Nephron progenitor cell (in vitro differentiated cells): ENCODE results near the gene STAC.

ENCODE experiments used
- DNase-seq: peaks from one replicate; pipeline ENCODE4 v3.0.0; 2021
- H3K27ac Mint-ChIP-seq: 2 replicates; pipeline ENCODE4 v1.8.0; 2021; ENCODE audit warnings: mild to moderate bottlenecking, moderate library complexity, mixed read lengths
- H3K27me3 Mint-ChIP-seq: 2 replicates; pipeline ENCODE4 v1.8.0; 2021; ENCODE audit warnings: mild to moderate bottlenecking, low read depth, mixed read lengths; ENCODE audit not compliant: poor library complexity
- H3K36me3 Mint-ChIP-seq: 2 replicates; pipeline ENCODE4 v1.8.0; 2021; ENCODE audit warnings: low read depth, mixed read lengths
- H3K4me1 Mint-ChIP-seq: 2 replicates; pipeline ENCODE4 v1.8.0; 2021; ENCODE audit warnings: mixed read lengths
- H3K4me3 Mint-ChIP-seq: 2 replicates; pipeline ENCODE4 v1.8.0; 2021; ENCODE audit warnings: mild to moderate bottlenecking, moderate library complexity, mixed read lengths
- H3K9me3 Mint-ChIP-seq: 2 replicates; pipeline ENCODE4 v1.8.0; 2021; ENCODE audit warnings: mild to moderate bottlenecking, moderate library complexity, mixed read lengths
- CTCF ChIP-seq: fragments of 200-600 bp; sonication (generic); IDR thresholded peaks from 2 replicates; pipeline ENCODE4 v1.5.0; 2021; ENCODE audit warnings: antibody characterized with exemption

Gene STAC

GRCh38 chr3:36548712-36549111 is 168.4 kb downstream of the STAC start:
- Mint-ChIP-seq H3K27me3 (peaks cover 7% of the 10 kb centered on the region), H3K36me3 (no peaks in the 10 kb centered on the region), H3K27ac (no peak overlapping the region), H3K9me3 (peaks cover 5% of the 10 kb centered on the region), H3K4me1 (peaks cover 11% of the 10 kb centered on the region), H3K4me3 (no peak overlapping the region)
- no peak for TF ChIP-seq CTCF
- no peak for DNase-seq

- peaks cover 8% of the 10 kb centered on the region for H3K4me1 Mint-ChIP-seq
- H3K36me3 Mint-ChIP-seq: no peaks in the 10 kb centered on the region
- H3K9me3 Mint-ChIP-seq: no peaks in the 10 kb centered on the region
- H3K4me3 Mint-ChIP-seq: no peak overlapping the region
- TF ChIP-seq CTCF: no peak
- DNase-seq: no peak
- H3K27me3 Mint-ChIP-seq: peaks cover 14% of the 10 kb centered on the region
- H3K27ac Mint-ChIP-seq: no peak overlapping the region
Observed at GRCh38 chr3:36557021-36557707, 176.9 kb downstream of the STAC start.

- no peak overlapping the region for H3K4me3 Mint-ChIP-seq
- H3K36me3 Mint-ChIP-seq: no peaks in the 10 kb centered on the region
- H3K27me3 Mint-ChIP-seq: peaks cover 14% of the 10 kb centered on the region
- H3K27ac Mint-ChIP-seq: no peak overlapping the region
- H3K9me3 Mint-ChIP-seq: no peaks in the 10 kb centered on the region
- peaks cover 8% of the 10 kb centered on the region for H3K4me1 Mint-ChIP-seq
- no peak for TF ChIP-seq CTCF
- no peak for DNase-seq
Observed at GRCh38 chr3:36557708-36558421, 177.6 kb downstream of the STAC start.

GRCh38 chr3:36558961-36559360 is 178.7 kb downstream of the STAC start:
- no peak overlapping the region for H3K4me3 Mint-ChIP-seq
- H3K4me1 Mint-ChIP-seq: peaks cover 8% of the 10 kb centered on the region
- no peak overlapping the region for H3K27ac Mint-ChIP-seq
- no peak for TF ChIP-seq CTCF
- H3K36me3 Mint-ChIP-seq: no peaks in the 10 kb centered on the region
- H3K27me3 Mint-ChIP-seq: peaks cover 14% of the 10 kb centered on the region
- no peaks in the 10 kb centered on the region for H3K9me3 Mint-ChIP-seq
- DNase-seq: no peak

- H3K4me3 Mint-ChIP-seq: no peak overlapping the region
Observed at GRCh38 chr3:36560685-36561084, 180.4 kb downstream of the STAC start.

More at GRCh38 chr3:36560685-36561084, 180.4 kb downstream of the STAC start:
- H3K36me3 Mint-ChIP-seq: no peaks in the 10 kb centered on the region
- H3K9me3 Mint-ChIP-seq: no peaks in the 10 kb centered on the region
- TF ChIP-seq CTCF: no peak
- no peak overlapping the region for H3K27ac Mint-ChIP-seq
- DNase-seq: no peak
- H3K4me1 Mint-ChIP-seq: peaks cover 8% of the 10 kb centered on the region
- peaks cover 12% of the 10 kb centered on the region for H3K27me3 Mint-ChIP-seq
